Astrocyte (in vitro differentiated cells and primary cell): ENCODE measurements around the gene GGACT. TPM values are rescaled to one million over a fixed set of nuclear protein-coding genes. Genes with fewer than 3 reads are reported as not detected.
A peak's percentile ranks its signal among the peaks of the same experiment; 100 is the strongest.
"Not testable (repeated sequence)": the region's sequence is repeated elsewhere in the genome, so short reads cannot be mapped to it uniquely, and the experiment has no call there.

ENCODE experiments used
- DNase-seq: peaks from one replicate; pipeline ENCODE4 v3.0.0-alpha.2; 2010; ENCODE audit warnings: low read depth
- FAIRE-seq: peaks from 2 replicates; lab custom pipeline; 2011; peaks lifted over from hg19 to GRCh38; lab: Jason Lieb, UNC
- H2AFZ ChIP-seq: 2 replicates; pipeline ENCODE4 v1.6.0; 2012; ENCODE audit warnings: low read depth, low read length, inconsistent platforms
- H3K27ac ChIP-seq: 2 replicates; pipeline ENCODE4 v1.5.1; 2011; ENCODE audit warnings: low read depth, low read length, inconsistent platforms
- H3K27me3 ChIP-seq: 2 replicates; pipeline ENCODE4 v1.6.0; 2011; ENCODE audit warnings: low read length, inconsistent platforms; ENCODE audit not compliant: insufficient read depth
- H3K36me3 ChIP-seq: 2 replicates; pipeline ENCODE4 v1.5.1; 2011; ENCODE audit warnings: low read length, inconsistent platforms; ENCODE audit not compliant: insufficient read depth
- H3K4me1 ChIP-seq: 2 replicates; pipeline ENCODE4 v1.5.1; 2011; ENCODE audit warnings: low read length, inconsistent platforms; ENCODE audit not compliant: insufficient read depth
- H3K4me2 ChIP-seq: 2 replicates; pipeline ENCODE4 v1.6.0; 2012; ENCODE audit warnings: low read length, inconsistent platforms
- H3K4me3 ChIP-seq: 2 replicates; pipeline ENCODE4 v1.5.1; 2011; ENCODE audit warnings: low read depth, mild to moderate bottlenecking, low read length, inconsistent platforms; ENCODE audit not compliant: insufficient read depth
- H3K79me2 ChIP-seq: 2 replicates; pipeline ENCODE4 v1.6.0; 2012; ENCODE audit warnings: mild to moderate bottlenecking, low read length, inconsistent platforms; ENCODE audit not compliant: insufficient read depth
- H3K9ac ChIP-seq: 2 replicates; pipeline ENCODE4 v1.6.0; 2012; ENCODE audit warnings: mild to moderate bottlenecking, low read length, inconsistent platforms
- H3K9me3 ChIP-seq: 2 replicates; pipeline ENCODE4 v1.5.1; 2012; ENCODE audit warnings: low read depth, mild to moderate bottlenecking, low read length, inconsistent platforms; ENCODE audit not compliant: insufficient read depth
- H4K20me1 ChIP-seq: 2 replicates; pipeline ENCODE4 v1.6.0; 2012; ENCODE audit warnings: low read length, inconsistent platforms; ENCODE audit not compliant: insufficient read depth
- H3K27ac Mint-ChIP-seq: one replicate; pipeline ENCODE4 v1.8.0; 2021; ENCODE audit warnings: mild to moderate bottlenecking, mixed read lengths; ENCODE audit not compliant: unreplicated experiment
- H3K27me3 Mint-ChIP-seq: one replicate; pipeline ENCODE4 v1.8.0; 2021; ENCODE audit warnings: low read depth, mixed read lengths; ENCODE audit not compliant: unreplicated experiment
- H3K36me3 Mint-ChIP-seq: one replicate; pipeline ENCODE4 v1.8.0; 2021; ENCODE audit warnings: low read depth, mixed read lengths; ENCODE audit not compliant: unreplicated experiment
- H3K4me1 Mint-ChIP-seq: one replicate; pipeline ENCODE4 v1.8.0; 2021; ENCODE audit warnings: low read depth, mixed read lengths; ENCODE audit not compliant: unreplicated experiment
- H3K4me3 Mint-ChIP-seq: one replicate; pipeline ENCODE4 v1.8.0; 2021; ENCODE audit warnings: mild to moderate bottlenecking, moderate library complexity, mixed read lengths; ENCODE audit not compliant: unreplicated experiment
- H3K9me3 Mint-ChIP-seq: one replicate; pipeline ENCODE4 v1.8.0; 2021; ENCODE audit warnings: mild to moderate bottlenecking, mixed read lengths; ENCODE audit not compliant: unreplicated experiment
- EZH2 ChIP-seq: IDR thresholded peaks from 2 replicates; pipeline ENCODE4 v1.6.1; 2012; ENCODE audit warnings: mild to moderate bottlenecking, low read length, inconsistent platforms; ENCODE audit not compliant: insufficient read depth
- total RNA-seq: library from RNA; stranded (reverse); gene quantifications from 2 replicates; pipeline ENCODE4 v1.2.1, GENCODE V29; 2021
- TF ChIP-seq, protein P1 (sequence below): IDR thresholded peaks from 2 replicates; pipeline ENCODE4 v1.5.1; 2011; ENCODE audit warnings: low read depth, mild to moderate bottlenecking, inconsistent platforms, low read length, moderate library complexity; ENCODE audit not compliant: insufficient read depth

GGACT gene
- total RNA-seq, 1 donor from 2014 or later = 7.7 TPM

DNA sequence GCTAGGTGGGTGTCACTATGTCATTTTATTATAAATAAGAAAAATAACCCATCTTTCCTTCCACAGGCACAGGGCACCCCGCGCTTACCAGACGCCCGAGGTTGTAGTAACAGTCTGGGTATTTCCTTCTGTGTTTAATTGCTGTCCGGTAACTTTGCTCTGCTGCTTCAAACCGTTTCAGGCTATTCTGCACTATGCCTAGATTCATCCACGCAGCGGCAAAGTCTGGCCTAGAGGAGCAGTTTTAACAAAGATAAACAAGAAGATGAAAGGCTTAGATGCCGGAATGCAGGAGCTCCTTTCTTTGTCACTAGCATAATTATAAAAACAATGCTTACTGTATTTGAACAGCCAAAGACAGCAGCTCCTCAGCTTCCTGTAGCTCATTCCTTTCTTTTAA is 36.9 kb upstream of the GGACT start:
- Histone ChIP-seq H3K9ac (no peak overlapping the region), H3K4me2 (peak overlapping the region; percentile 46)

DNA sequence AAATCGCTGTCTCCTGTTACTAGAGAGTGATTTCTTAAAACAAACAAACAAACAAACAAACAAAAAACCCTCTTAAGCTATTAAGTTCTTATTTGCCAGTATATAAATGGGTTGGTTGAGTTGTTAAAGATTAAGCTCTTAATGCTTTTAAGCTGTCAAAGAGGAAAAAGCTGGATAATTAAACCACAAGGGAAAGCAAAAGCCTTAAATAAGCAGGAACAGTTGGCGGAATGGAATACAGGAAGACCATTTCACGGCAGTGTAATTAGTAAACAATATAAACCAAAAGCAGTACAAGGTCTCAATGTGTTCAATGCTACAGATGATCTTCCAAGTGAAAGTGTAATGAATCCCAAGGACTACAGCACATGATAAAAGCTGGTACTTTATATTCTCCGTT is 32.2 kb upstream of the GGACT start:
- H3K4me3 Mint-ChIP-seq = no peak overlapping the region
- H3K4me1 Mint-ChIP-seq = peaks cover 3% of the 10 kb centered on the region
- no peak overlapping the region for H3K27ac Mint-ChIP-seq
- Histone ChIP-seq H3K9me3 (no peaks in the 10 kb centered on the region), H4K20me1 (no peaks in the 10 kb centered on the region), H3K4me2 (no peak overlapping the region), H3K27me3 (no peaks in the 10 kb centered on the region), H3K9ac (no peak overlapping the region), H3K36me3 (no peaks in the 10 kb centered on the region), H3K79me2 (no peaks in the 10 kb centered on the region), H3K4me3 (no peak overlapping the region), H2AFZ (no peak overlapping the region), H3K4me1 (peaks cover 8% of the 10 kb centered on the region), H3K27ac (no peak overlapping the region)
- H3K36me3 Mint-ChIP-seq = peaks cover 9% of the 10 kb centered on the region
- FAIRE-seq = no peak
- H3K27me3 Mint-ChIP-seq = no peaks in the 10 kb centered on the region
- DNase-seq = no peak
- peaks cover 7% of the 10 kb centered on the region for H3K9me3 Mint-ChIP-seq
- TF ChIP-seq, protein P1, sequence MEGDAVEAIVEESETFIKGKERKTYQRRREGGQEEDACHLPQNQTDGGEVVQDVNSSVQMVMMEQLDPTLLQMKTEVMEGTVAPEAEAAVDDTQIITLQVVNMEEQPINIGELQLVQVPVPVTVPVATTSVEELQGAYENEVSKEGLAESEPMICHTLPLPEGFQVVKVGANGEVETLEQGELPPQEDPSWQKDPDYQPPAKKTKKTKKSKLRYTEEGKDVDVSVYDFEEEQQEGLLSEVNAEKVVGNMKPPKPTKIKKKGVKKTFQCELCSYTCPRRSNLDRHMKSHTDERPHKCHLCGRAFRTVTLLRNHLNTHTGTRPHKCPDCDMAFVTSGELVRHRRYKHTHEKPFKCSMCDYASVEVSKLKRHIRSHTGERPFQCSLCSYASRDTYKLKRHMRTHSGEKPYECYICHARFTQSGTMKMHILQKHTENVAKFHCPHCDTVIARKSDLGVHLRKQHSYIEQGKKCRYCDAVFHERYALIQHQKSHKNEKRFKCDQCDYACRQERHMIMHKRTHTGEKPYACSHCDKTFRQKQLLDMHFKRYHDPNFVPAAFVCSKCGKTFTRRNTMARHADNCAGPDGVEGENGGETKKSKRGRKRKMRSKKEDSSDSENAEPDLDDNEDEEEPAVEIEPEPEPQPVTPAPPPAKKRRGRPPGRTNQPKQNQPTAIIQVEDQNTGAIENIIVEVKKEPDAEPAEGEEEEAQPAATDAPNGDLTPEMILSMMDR = no peak
- TF ChIP-seq EZH2 = no peak

More for the DNA sequence above, 36.9 kb upstream of the GGACT start:
- H3K36me3 ChIP-seq = peaks cover 7% of the 10 kb centered on the region
- peaks cover 8% of the 10 kb centered on the region for H3K4me1 ChIP-seq
- H4K20me1 ChIP-seq = no peaks in the 10 kb centered on the region
- no peaks in the 10 kb centered on the region for H3K79me2 ChIP-seq
- no peaks in the 10 kb centered on the region for H3K27me3 ChIP-seq
- FAIRE-seq (no peak), DNase-seq (peak; percentile 30)
- Mint-ChIP-seq H3K9me3 (no peaks in the 10 kb centered on the region), H3K27ac (no peak overlapping the region), H3K4me3 (no peak overlapping the region), H3K27me3 (no peaks in the 10 kb centered on the region), H3K4me1 (peaks cover 4% of the 10 kb centered on the region), H3K36me3 (peaks cover 13% of the 10 kb centered on the region)
- H2AFZ ChIP-seq = peak overlapping the region; percentile 24
- H3K27ac ChIP-seq = peak overlapping the region; percentile 11
- TF ChIP-seq EZH2 = no peak
- TF ChIP-seq, protein P1 = no peak
- no peaks in the 10 kb centered on the region for H3K9me3 ChIP-seq
- no peak overlapping the region for H3K4me3 ChIP-seq

DNA sequence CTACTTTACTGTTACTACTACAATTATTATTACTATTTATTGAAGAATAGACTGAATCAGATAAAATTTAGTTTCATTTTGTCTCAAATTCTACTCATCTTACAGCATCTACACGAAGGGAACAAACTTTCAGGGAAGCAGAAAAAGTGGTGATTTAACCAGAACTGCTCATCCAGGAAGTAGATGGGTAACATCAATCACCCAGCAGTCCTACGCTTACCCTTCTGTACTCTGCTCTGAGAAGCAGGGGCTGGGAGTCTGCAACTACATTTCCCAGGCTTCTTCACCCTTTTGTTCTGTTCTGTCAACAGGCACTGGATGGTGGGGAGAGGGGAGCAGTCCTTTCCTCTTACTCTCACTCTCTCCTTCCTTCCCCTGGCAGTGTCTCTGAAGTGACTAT is 31.4 kb upstream of the GGACT start:
- H3K4me3 ChIP-seq = no peak overlapping the region
- no peak overlapping the region for H3K27ac Mint-ChIP-seq
- no peak overlapping the region for H3K27ac ChIP-seq
- TF ChIP-seq, protein P1 = no peak
- TF ChIP-seq EZH2 = no peak
- no peak overlapping the region for H2AFZ ChIP-seq
- peaks cover 3% of the 10 kb centered on the region for H3K4me1 Mint-ChIP-seq
- no peaks in the 10 kb centered on the region for H3K79me2 ChIP-seq
- H3K9me3 Mint-ChIP-seq = peaks cover 7% of the 10 kb centered on the region
- FAIRE-seq (no peak), DNase-seq (no peak)
- no peaks in the 10 kb centered on the region for H3K27me3 Mint-ChIP-seq
- no peak overlapping the region for H3K4me2 ChIP-seq
- H3K4me3 Mint-ChIP-seq = no peak overlapping the region
- H3K36me3 Mint-ChIP-seq = peaks cover 9% of the 10 kb centered on the region
- no peak overlapping the region for H3K9ac ChIP-seq
- H3K36me3 ChIP-seq = no peaks in the 10 kb centered on the region
- H3K4me1 ChIP-seq = peaks cover 2% of the 10 kb centered on the region
- no peaks in the 10 kb centered on the region for H4K20me1 ChIP-seq
- H3K9me3 ChIP-seq = no peaks in the 10 kb centered on the region
- H3K27me3 ChIP-seq = no peaks in the 10 kb centered on the region

DNA sequence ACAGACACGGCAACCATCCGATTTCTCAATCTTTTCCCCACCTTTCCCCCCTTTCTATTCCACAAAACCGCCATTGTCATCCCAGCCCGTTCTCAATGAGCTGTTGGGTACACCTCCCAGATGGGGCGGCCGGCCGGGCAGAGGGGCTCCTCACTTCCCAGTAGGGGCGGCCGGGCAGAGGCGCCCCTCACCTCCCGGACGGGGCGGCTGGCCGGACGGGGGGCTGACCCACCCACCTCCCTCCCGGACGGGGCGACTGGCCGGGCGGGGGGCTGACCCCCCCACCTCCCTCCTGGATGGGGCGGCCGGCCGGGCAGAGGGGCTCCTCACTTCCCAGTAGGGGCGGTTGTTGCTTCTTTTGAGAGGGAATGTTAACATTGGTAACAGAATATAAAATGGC is 30.3 kb upstream of the GGACT start:
- H3K4me2 ChIP-seq, H3K27ac ChIP-seq, H3K36me3 Mint-ChIP-seq, H3K27ac Mint-ChIP-seq, H3K9me3 Mint-ChIP-seq, H4K20me1 ChIP-seq, H3K9me3 ChIP-seq, H3K4me1 Mint-ChIP-seq, H3K36me3 ChIP-seq, H3K27me3 Mint-ChIP-seq, H2AFZ ChIP-seq, H3K79me2 ChIP-seq, H3K4me3 ChIP-seq, H3K4me3 Mint-ChIP-seq, H3K27me3 ChIP-seq, H3K4me1 ChIP-seq, FAIRE-seq, H3K9ac ChIP-seq, DNase-seq: not testable (repeated sequence)
